SK-N-MC (cell line): Measurements from ENCODE around the gene ANKS1B.

ENCODE experiments used
- DNase-seq: peaks from one replicate; pipeline ENCODE4 v3.0.0-alpha.2; 2011; ENCODE audit warnings: low read depth, low spot score
- H3K27ac ChIP-seq: fragments of 200-600 bp; sonication (generic); 2 replicates; pipeline ENCODE4 v1.5.1; 2016; ENCODE audit warnings: mixed run types
- H3K36me3 ChIP-seq: fragments of 200-600 bp; sonication (generic); 2 replicates; pipeline ENCODE4 v1.6.1; 2017; ENCODE audit warnings: antibody characterized with exemption, low read length, mixed read lengths; ENCODE audit not compliant: insufficient read depth
- H3K4me3 ChIP-seq: fragments of 200-600 bp; sonication (generic); 2 replicates; pipeline ENCODE4 v1.5.1; 2016
- H3K9ac ChIP-seq: fragments of 200-600 bp; sonication (generic); 2 replicates; pipeline ENCODE4 v1.8.0; 2017; ENCODE audit warnings: mixed run types, mixed read lengths; ENCODE audit not compliant: insufficient read length
- H3K9me3 ChIP-seq: fragments of 200-600 bp; sonication (generic); 2 replicates; pipeline ENCODE4 v1.6.1; 2017; ENCODE audit warnings: low read depth, mild to moderate bottlenecking, antibody characterized with exemption, low read length, moderate library complexity, mixed read lengths
- EZH2 ChIP-seq: fragments of 200-600 bp; sonication (generic); IDR thresholded peaks from one replicate; pipeline ENCODE4 v1.6.1; 2017; ENCODE audit warnings: antibody characterized with exemption
- FOXP2 ChIP-seq: optimal IDR thresholded peaks from 2 replicates; pipeline ENCODE3; 2011; ENCODE audit warnings: mild to moderate bottlenecking, moderate library complexity; ENCODE audit not compliant: insufficient read depth; ENCODE audit errors: extremely low read length, control extremely low read depth
- POLR2AphosphoS5 ChIP-seq: IDR thresholded peaks from 2 replicates; pipeline ENCODE4 v1.6.1; 2012; ENCODE audit warnings: mild to moderate bottlenecking, low read depth, low read length, borderline replicate concordance

ANKS1B gene

GRCh38 chr12:99977550-99977949, 7.2 kb downstream of the ANKS1B start:
- no peaks in the 10 kb centered on the region for H3K9me3 ChIP-seq
- H3K9ac ChIP-seq = no peak overlapping the region

GRCh38 chr12:99976762-99977161, 8.0 kb downstream of the ANKS1B start:
- no peak for DNase-seq
- H3K9me3 ChIP-seq = no peaks in the 10 kb centered on the region
- H3K36me3 ChIP-seq = no peaks in the 10 kb centered on the region
- no peak overlapping the region for H3K27ac ChIP-seq
- no peak overlapping the region for H3K4me3 ChIP-seq
- no peak for TF ChIP-seq FOXP2
- TF ChIP-seq POLR2AphosphoS5 = no peak
- TF ChIP-seq EZH2 = no peak
- no peak overlapping the region for H3K9ac ChIP-seq

More at GRCh38 chr12:99977550-99977949, 7.2 kb downstream of the ANKS1B start:
- Histone ChIP-seq H3K36me3 (no peaks in the 10 kb centered on the region), H3K4me3 (no peak overlapping the region), H3K27ac (no peak overlapping the region)
- TF ChIP-seq POLR2AphosphoS5 (no peak), FOXP2 (no peak), EZH2 (no peak)
- DNase-seq = no peak

GRCh38 chr12:99975321-99975720, 9.4 kb downstream of the ANKS1B start:
- no peak overlapping the region for H3K27ac ChIP-seq
- H3K4me3 ChIP-seq = no peak overlapping the region
- no peak for DNase-seq
- H3K9ac ChIP-seq = no peak overlapping the region
- no peak for TF ChIP-seq FOXP2
- no peak for TF ChIP-seq POLR2AphosphoS5
- TF ChIP-seq EZH2 = no peak
- H3K9me3 ChIP-seq = no peaks in the 10 kb centered on the region
- no peaks in the 10 kb centered on the region for H3K36me3 ChIP-seq

GRCh38 chr12:99974146-99974545, 10.6 kb downstream of the ANKS1B start:
- Histone ChIP-seq H3K36me3 (no peaks in the 10 kb centered on the region), H3K27ac (no peak overlapping the region), H3K4me3 (no peak overlapping the region), H3K9ac (no peak overlapping the region), H3K9me3 (no peaks in the 10 kb centered on the region)
- no peak for DNase-seq
- no peak for TF ChIP-seq FOXP2
- TF ChIP-seq EZH2 = no peak
- TF ChIP-seq POLR2AphosphoS5 = no peak

GRCh38 chr12:99966429-99966828, 18.3 kb downstream of the ANKS1B start:
- TF ChIP-seq FOXP2 (no peak), EZH2 (no peak), POLR2AphosphoS5 (no peak)
- H3K9me3 ChIP-seq = no peaks in the 10 kb centered on the region

GRCh38 chr12:99960311-99960710, 24.4 kb downstream of the ANKS1B start:
- DNase-seq = no peak
- Histone ChIP-seq H3K36me3 (no peaks in the 10 kb centered on the region), H3K9ac (no peak overlapping the region), H3K9me3 (no peaks in the 10 kb centered on the region), H3K27ac (peak overlapping the region; percentile 63; the same call in 1 of the 2 replicates), H3K4me3 (no peak overlapping the region)
- TF ChIP-seq FOXP2 (no peak), EZH2 (no peak), POLR2AphosphoS5 (no peak)

More at GRCh38 chr12:99966429-99966828, 18.3 kb downstream of the ANKS1B start:
- Histone ChIP-seq H3K4me3 (no peak overlapping the region), H3K27ac (no peak overlapping the region), H3K9ac (no peak overlapping the region), H3K36me3 (no peaks in the 10 kb centered on the region)
- DNase-seq = no peak

GRCh38 chr12:99959549-99960170, 25.1 kb downstream of the ANKS1B start:
- no peak for DNase-seq
- peak overlapping the region; percentile 63; the same call in 1 of the 2 replicates for H3K27ac ChIP-seq
- TF ChIP-seq FOXP2 (no peak), EZH2 (no peak), POLR2AphosphoS5 (no peak)
- H3K9me3 ChIP-seq = no peaks in the 10 kb centered on the region
- no peaks in the 10 kb centered on the region for H3K36me3 ChIP-seq
- no peak overlapping the region for H3K9ac ChIP-seq
- H3K4me3 ChIP-seq = peak overlapping the region; percentile 29; the same call in 1 of the 2 replicates

- TF ChIP-seq POLR2AphosphoS5 (no peak), EZH2 (no peak), FOXP2 (no peak)
- no peaks in the 10 kb centered on the region for H3K36me3 ChIP-seq
- no peak overlapping the region for H3K9ac ChIP-seq
- no peak overlapping the region for H3K27ac ChIP-seq
- no peak for DNase-seq
- H3K4me3 ChIP-seq = no peak overlapping the region
- no peaks in the 10 kb centered on the region for H3K9me3 ChIP-seq
Measured at GRCh38 chr12:99957866-99958466, 26.8 kb downstream of the ANKS1B start.
